HL-60 (cell line): ENCODE results near the gene SLC6A6.

Experiments used
- CTCF ChIP-seq: IDR thresholded peaks from one replicate; pipeline ENCODE4 v1.5.1; 2011; ENCODE audit warnings: low read length, control low read depth, inconsistent platforms; ENCODE audit not compliant: insufficient read depth
- POLR2AphosphoS5 ChIP-seq: IDR thresholded peaks from 2 replicates; pipeline ENCODE4 v1.6.1; 2012; ENCODE audit warnings: low read depth

- TF ChIP-seq CTCF (no peak), POLR2AphosphoS5 (no peak)
These were observed 19.9 kb downstream of the SLC6A6 start for GRCh38 chr3:14422016-14422963.
